GM12891 (cell line): ENCODE measurements around the gene FRMD5.

Source experiments
- POLR2A ChIP-seq: IDR thresholded peaks from 2 replicates; pipeline ENCODE4 v1.6.1; 2011; ENCODE audit warnings: low read depth, low read length, control low read depth
- POLR2AphosphoS5 ChIP-seq: IDR thresholded peaks from 2 replicates; pipeline ENCODE4 v1.6.1; 2011; ENCODE audit warnings: low read depth, low read length, control low read depth
- POU2F2 ChIP-seq: IDR thresholded peaks from 2 replicates; pipeline ENCODE4 v1.6.1; 2011; ENCODE audit warnings: low read depth, mild to moderate bottlenecking, control low read depth, low read length, moderate library complexity
- TAF1 ChIP-seq: IDR thresholded peaks from 2 replicates; pipeline ENCODE4 v1.6.1; 2011; ENCODE audit warnings: low read depth, low read length, control low read depth

GRCh38 chr15:43957724-43958123, 237.3 kb downstream of the FRMD5 start:
- TF ChIP-seq TAF1 (no peak), POLR2AphosphoS5 (no peak), POLR2A (no peak), POU2F2 (no peak)
